HAP-1 (cell line): ENCODE results near the gene FAM83D.

Experiments used
- DNase-seq, 2 experiments: peaks; one replicate each; pipeline ENCODE4 v3.0.0-alpha.2; 2016 to 2020; ENCODE audit warnings: low spot score in 2 of 2
- H3K27me3 ChIP-seq: fragments of 250-450 bp; sonication (Bioruptor Pico); 2 replicates; pipeline ENCODE4 v1.5.1; 2020; ENCODE audit warnings: low read depth, mild to moderate bottlenecking, moderate library complexity
- H3K36me3 ChIP-seq: fragments of 250-450 bp; sonication (Bioruptor Pico); replicated peaks from 2 replicates; pipeline ENCODE4 v1.5.1; 2020; ENCODE audit warnings: mild to moderate bottlenecking
- H3K4me1 ChIP-seq: fragments of 250-450 bp; sonication (Bioruptor Pico); 2 replicates; pipeline ENCODE4 v1.5.1; 2020; ENCODE audit warnings: mild to moderate bottlenecking
- H3K4me3 ChIP-seq: fragments of 250-450 bp; sonication (Bioruptor Pico); 2 replicates; pipeline ENCODE4 v1.5.1; 2020; ENCODE audit warnings: mild to moderate bottlenecking, moderate library complexity
- H3K9me3 ChIP-seq: fragments of 250-450 bp; sonication (Bioruptor Pico); 2 replicates; pipeline ENCODE4 v1.5.1; 2020; ENCODE audit warnings: mild to moderate bottlenecking, moderate library complexity
- in situ Hi-C: fragments of 300-500 bp; cut with MboI; formaldehyde crosslinking; loops from 3 replicates; pipeline ENCODE4 v1.14.3; 2020; ENCODE audit warnings: low sequenced_read_pairs, inconsistent platforms, mixed read lengths

Gene FAM83D

GRCh38 chr20:38926142-38926933, at the start of gene FAM83D:
Gene FAM83D (plus strand): TSS chr20:38926417. CDS start chr20:38926443, 26 bp downstream.
- Histone ChIP-seq H3K9me3 (no peaks in the 10 kb centered on the region), H3K27me3 (no peaks in the 10 kb centered on the region; the same call in 1 of the 2 replicates)
- in situ Hi-C loops, result no loop called here

GRCh38 chr20:38877483-38877882, 48.7 kb upstream of the FAM83D start:
- DNase-seq, result no peak
- H3K9me3 ChIP-seq, result no peaks in the 10 kb centered on the region
- in situ Hi-C loops, result no loop called here
- peaks cover 2% of the 10 kb centered on the region; the same call in 1 of the 2 replicates for H3K27me3 ChIP-seq
- no peaks in the 10 kb centered on the region for H3K36me3 ChIP-seq
- no peak overlapping the region for H3K4me3 ChIP-seq
- no peaks in the 10 kb centered on the region for H3K4me1 ChIP-seq

More at GRCh38 chr20:38926142-38926933, at the start of gene FAM83D:
- H3K4me3 ChIP-seq, result peak within 1 kb of the TSS; percentile 91
- peaks cover 2% of the 10 kb centered on the region; the same call in 1 of the 2 replicates for H3K4me1 ChIP-seq
- DNase-seq, result peak; percentile 95 to 98
- peaks cover 32% of the 10 kb centered on the region for H3K36me3 ChIP-seq

GRCh38 chr20:38878866-38879265, 47.4 kb upstream of the FAM83D start:
- in situ Hi-C loops, result no loop called here
- H3K36me3 ChIP-seq, result no peaks in the 10 kb centered on the region
- H3K4me3 ChIP-seq, result no peak overlapping the region
- H3K9me3 ChIP-seq, result no peaks in the 10 kb centered on the region
- DNase-seq, result peak in 1 of 2 experiments; percentile 52
- H3K4me1 ChIP-seq, result no peaks in the 10 kb centered on the region
- peaks cover 2% of the 10 kb centered on the region; the same call in 1 of the 2 replicates for H3K27me3 ChIP-seq

- Histone ChIP-seq H3K27me3 (peaks cover 2% of the 10 kb centered on the region; the same call in 1 of the 2 replicates), H3K4me3 (no peak overlapping the region), H3K36me3 (no peaks in the 10 kb centered on the region), H3K9me3 (no peaks in the 10 kb centered on the region), H3K4me1 (no peaks in the 10 kb centered on the region)
- in situ Hi-C loops, result no loop called here
- DNase-seq, result no peak
Observed at GRCh38 chr20:38880952-38881735, 45.1 kb upstream of the FAM83D start.

- Histone ChIP-seq H3K9me3 (no peaks in the 10 kb centered on the region), H3K4me1 (no peaks in the 10 kb centered on the region), H3K27me3 (0 out of 2 replicates have a peak, but pooled peaks cover 2% of the 10 kb centered on the region), H3K4me3 (no peak overlapping the region), H3K36me3 (no peaks in the 10 kb centered on the region)
- no peak for DNase-seq
- in situ Hi-C loops, result no loop called here
Observed at GRCh38 chr20:38881806-38882440, 44.3 kb upstream of the FAM83D start.

- Histone ChIP-seq H3K4me1 (no peaks in the 10 kb centered on the region), H3K27me3 (0 out of 2 replicates have a peak, but pooled peaks cover 2% of the 10 kb centered on the region), H3K36me3 (no peaks in the 10 kb centered on the region), H3K4me3 (no peak overlapping the region), H3K9me3 (no peaks in the 10 kb centered on the region)
- no peak for DNase-seq
- in situ Hi-C loops, result no loop called here
Observed at GRCh38 chr20:38882600-38882999, 43.6 kb upstream of the FAM83D start.

- H3K4me3 ChIP-seq, result no peak overlapping the region
- no peaks in the 10 kb centered on the region for H3K4me1 ChIP-seq
- H3K36me3 ChIP-seq, result no peaks in the 10 kb centered on the region
- in situ Hi-C loops, result no loop called here
- no peak for DNase-seq
- no peaks in the 10 kb centered on the region for H3K9me3 ChIP-seq
- 0 out of 2 replicates have a peak, but pooled peaks cover 2% of the 10 kb centered on the region for H3K27me3 ChIP-seq
Observed at GRCh38 chr20:38883081-38883980, 42.9 kb upstream of the FAM83D start.

GRCh38 chr20:38883981-38884733, 42.1 kb upstream of the FAM83D start:
- no peaks in the 10 kb centered on the region for H3K36me3 ChIP-seq
- no peak for DNase-seq
- H3K27me3 ChIP-seq, result no peaks in the 10 kb centered on the region
- no peaks in the 10 kb centered on the region for H3K4me1 ChIP-seq
- no peak overlapping the region for H3K4me3 ChIP-seq
- in situ Hi-C loops, result no loop called here
- no peaks in the 10 kb centered on the region for H3K9me3 ChIP-seq

- H3K4me3 ChIP-seq, result no peak overlapping the region
- H3K36me3 ChIP-seq, result no peaks in the 10 kb centered on the region
- no peak for DNase-seq
- in situ Hi-C loops, result no loop called here
- H3K27me3 ChIP-seq, result no peaks in the 10 kb centered on the region
- no peaks in the 10 kb centered on the region for H3K4me1 ChIP-seq
- H3K9me3 ChIP-seq, result no peaks in the 10 kb centered on the region
Observed at GRCh38 chr20:38885357-38885756, 40.9 kb upstream of the FAM83D start.

- Histone ChIP-seq H3K36me3 (no peaks in the 10 kb centered on the region), H3K4me1 (no peaks in the 10 kb centered on the region), H3K27me3 (no peaks in the 10 kb centered on the region), H3K9me3 (no peaks in the 10 kb centered on the region), H3K4me3 (no peak overlapping the region)
- in situ Hi-C loops, result no loop called here
- DNase-seq, result no peak
Observed at GRCh38 chr20:38888059-38888831, 38.0 kb upstream of the FAM83D start.

- no peak for DNase-seq
- no peaks in the 10 kb centered on the region for H3K27me3 ChIP-seq
- H3K36me3 ChIP-seq, result no peaks in the 10 kb centered on the region
- no peaks in the 10 kb centered on the region for H3K4me1 ChIP-seq
- in situ Hi-C loops, result no loop called here
- no peak overlapping the region for H3K4me3 ChIP-seq
- H3K9me3 ChIP-seq, result no peaks in the 10 kb centered on the region
Observed at GRCh38 chr20:38889050-38889449, 37.2 kb upstream of the FAM83D start.
